HG03103 (cell line): ENCODE data around the gene PPM1H.
"Not testable (repeated sequence)": the region's sequence is repeated elsewhere in the genome, so short reads cannot be mapped to it uniquely, and the experiment has no call there.

Source experiments
- ATAC-seq: cut with Tn5 transposase; IDR thresholded peaks from one replicate; pipeline ENCODE4 v1.9.1; 2021; ENCODE audit warnings: low read depth; ENCODE audit not compliant: unreplicated experiment

PPM1H gene

DNA sequence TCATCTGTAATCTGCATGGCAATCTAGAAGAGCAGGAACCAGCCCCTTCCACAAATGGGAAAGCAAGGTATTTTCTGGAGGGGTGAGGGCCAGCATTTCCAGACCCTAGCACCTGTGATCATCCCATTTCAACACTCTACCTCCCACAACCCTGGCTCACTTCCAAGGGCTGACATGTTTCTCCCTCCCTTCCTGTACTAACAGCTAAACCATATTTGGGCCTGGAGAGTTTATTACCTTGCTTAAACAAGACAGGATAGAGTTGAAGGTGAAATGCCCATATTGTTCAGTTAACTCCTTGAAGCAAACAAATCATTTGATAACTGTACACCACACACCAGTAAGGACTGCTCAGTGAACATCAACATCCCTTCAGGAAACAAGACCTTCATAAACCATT, 158.4 kb downstream of the PPM1H start:
- ATAC-seq, result no peak

GRCh38 chr12:62774794-62775193, 160.2 kb downstream of the PPM1H start:
- ATAC-seq, result no peak

DNA sequence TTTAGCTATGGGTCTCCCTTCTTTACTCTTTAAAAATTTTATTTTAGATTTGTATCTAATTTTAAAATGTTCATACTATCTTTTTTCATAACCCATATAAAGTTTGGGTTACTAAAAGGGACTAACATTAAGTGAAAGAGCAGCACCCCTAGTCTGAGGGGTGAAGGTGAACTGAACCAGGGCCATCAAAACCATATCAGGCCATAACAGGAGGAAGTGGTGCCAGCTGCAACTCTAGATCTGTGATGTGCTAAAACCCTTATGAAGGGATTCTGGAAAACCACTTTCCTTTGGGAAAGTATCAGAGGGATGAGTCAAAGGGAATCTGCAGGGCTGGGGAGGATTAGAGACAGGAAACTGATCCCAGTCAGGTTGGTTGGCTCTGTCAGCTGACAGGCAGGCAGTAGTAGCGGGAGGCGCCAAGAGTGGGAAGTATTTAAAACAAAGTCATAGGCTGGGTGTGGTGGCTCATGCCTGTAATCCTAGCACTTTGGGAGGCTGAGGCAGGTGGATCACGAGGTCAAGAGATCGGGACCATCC, 162.5 kb downstream of the PPM1H start:
- no peak for ATAC-seq

GRCh38 chr12:62771828-62772227, 163.1 kb downstream of the PPM1H start:
- no peak for ATAC-seq

GRCh38 chr12:62770381-62770780, 164.6 kb downstream of the PPM1H start:
- ATAC-seq, result no peak

DNA sequence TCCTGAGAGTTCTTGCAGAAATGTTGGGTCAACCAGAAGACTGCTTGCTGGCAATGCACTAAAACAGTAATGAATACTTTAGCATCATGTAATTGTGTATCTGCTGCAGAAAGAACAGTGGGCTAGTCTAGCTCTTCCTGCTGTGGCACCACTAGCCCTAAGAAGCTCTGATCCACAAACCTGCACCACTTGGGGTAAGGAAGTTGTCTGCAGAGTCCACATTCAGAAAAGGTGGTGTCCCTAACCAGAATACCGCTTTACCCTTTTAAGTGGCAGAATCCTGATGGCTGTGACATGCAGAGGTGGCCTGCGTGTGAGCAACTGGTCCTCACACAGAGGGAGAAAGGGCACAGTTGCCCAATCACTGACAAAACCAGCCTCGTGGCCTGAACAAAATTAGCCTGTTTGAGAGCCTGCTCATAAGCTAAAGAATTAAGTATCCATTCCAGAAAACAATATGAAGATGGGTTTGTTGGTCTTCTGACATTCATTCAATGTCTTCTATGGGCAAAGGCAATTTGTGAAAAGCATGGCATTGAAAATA, 165.8 kb downstream of the PPM1H start:
- ATAC-seq, result no peak

DNA sequence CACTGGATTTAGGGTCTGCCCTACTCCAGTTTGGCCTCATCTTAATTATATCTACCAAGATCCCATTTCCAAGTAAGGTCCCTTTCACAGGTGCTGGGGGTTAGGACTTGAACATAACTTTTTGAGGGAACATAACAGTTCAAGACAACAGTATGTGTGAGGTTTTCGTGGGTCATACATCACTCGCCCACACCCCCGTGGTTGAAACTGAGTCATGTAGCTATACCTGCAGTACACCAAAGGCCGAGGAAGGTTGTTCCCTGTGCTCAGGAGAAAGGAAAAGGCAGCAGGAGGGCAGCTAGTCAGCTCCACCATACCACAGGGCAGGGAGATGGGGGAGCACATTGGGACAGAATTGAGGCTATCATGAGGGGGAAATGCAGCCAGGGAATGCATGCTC, 167.0 kb downstream of the PPM1H start:
- ATAC-seq, result no peak

DNA sequence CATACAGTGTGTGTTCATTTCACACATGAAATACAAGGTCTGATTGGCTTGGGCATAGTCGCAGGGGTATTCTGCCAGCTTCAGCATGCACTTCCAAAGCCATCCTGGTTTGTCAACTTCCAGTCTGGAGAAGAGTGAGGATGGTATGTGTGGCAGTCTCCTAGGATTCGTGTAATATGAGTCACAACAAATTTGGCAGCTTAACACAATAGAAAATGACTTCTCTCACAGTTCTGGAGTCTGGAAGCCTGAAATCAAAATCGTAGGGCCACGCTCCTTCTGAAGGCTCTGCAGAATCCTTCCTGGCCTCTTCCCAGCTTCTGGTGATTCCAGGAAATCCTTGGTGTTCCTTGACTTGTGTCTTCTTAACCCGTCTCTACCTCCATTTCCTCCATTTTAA, 167.5 kb downstream of the PPM1H start:
- ATAC-seq, result no peak

- ATAC-seq, result no peak
Measured at GRCh38 chr12:62766496-62766895, 168.5 kb downstream of the PPM1H start.

DNA sequence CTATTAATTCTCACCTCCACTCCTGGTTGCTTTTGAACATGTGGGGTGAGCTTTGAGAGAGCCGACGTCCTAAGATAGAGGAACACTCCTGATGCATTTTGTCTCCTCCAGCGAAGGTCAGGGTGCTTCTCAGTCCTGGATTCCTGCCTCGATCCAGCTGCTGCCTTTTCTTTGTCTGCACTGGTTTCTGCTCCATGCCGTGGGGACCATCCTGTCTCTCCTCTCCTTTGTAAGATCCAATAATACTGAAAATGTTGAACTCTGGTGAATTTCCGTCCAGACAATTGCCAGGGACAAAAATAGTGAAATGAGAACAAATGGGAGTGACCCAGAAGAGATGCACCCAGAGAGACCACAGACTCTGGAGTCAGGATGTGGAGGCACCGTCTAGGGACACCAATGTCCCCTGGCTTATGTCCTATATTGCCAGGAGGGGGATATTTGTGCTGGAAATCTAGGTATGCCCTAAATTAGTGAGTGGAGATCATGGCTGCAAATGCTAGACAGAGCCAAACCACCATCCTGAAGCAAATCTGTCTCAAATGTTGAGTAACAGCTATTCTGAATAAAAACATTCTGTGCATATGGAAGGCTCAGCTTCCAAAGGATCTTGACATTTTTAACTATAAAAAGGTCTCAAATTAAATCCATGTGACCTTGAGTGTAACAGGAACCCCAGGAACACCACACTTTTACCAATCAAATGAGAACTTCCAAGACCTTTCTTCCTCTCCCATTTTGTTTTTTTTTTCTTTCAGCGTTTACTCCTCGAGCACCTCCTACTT, 170.9 kb downstream of the PPM1H start:
- ATAC-seq, result no peak

- ATAC-seq, result no peak
Measured at GRCh38 chr12:62763312-62763711, 171.6 kb downstream of the PPM1H start.

DNA sequence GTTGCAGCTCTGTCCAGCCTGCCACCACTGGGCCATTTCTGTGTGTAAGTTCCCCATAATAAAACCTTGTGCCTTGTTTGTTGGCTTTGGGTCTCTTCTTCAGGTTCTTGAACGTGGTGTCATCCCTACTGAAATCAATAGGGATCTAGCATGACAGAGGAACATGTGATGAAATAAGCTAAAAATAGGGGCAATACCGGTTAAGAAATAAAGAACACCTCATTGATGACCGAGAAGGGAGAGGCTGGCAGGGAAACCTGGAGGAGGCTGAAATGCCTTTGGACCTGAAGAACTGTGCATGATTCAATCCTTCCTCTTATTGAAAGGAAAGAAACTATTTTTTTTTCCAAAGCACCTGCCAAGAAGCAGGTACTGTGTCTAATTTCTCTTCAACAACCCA, 172.3 kb downstream of the PPM1H start:
- no peak for ATAC-seq

- no peak for ATAC-seq
Measured at GRCh38 chr12:62761658-62762057, 173.3 kb downstream of the PPM1H start.

DNA sequence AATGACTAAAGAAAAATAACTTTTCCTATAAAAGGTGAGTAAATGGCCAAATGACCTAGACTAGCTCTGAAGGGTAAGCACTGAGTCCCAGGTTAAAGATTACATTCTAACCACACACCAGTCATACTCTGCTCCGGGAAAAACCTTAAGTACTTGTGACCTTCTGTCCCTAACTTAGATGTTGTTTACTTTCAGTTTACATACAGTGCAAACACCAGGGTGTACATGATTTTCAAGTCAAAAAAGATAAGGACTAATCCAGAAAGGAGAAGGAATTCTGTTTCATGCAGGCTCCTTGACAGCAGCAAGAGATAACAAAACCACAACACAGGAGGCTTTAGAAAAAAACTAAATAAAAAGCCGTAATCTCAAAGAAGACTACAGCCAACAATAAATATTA, 174.2 kb downstream of the PPM1H start:
- no peak for ATAC-seq

DNA sequence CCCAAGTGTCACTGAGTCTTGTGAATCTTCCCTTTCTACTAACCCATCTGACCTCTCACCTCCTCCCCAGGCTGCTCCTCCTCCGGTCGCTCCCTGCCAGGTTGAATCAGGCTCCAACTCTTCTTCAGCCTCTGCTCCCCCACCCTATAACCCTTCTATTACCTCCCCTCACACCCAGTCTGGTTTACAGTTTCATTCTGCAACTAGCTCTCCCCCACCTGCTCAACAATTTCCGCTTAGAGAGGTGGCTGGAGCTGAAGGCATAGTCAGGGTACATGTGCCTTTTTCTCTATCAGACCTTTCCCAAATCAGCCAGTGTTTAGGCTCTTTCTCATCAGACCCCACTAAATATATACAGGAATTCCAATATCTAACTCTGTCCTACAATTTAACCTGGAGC, 174.6 kb downstream of the PPM1H start:
- ATAC-seq, result not testable (repeated sequence)

DNA sequence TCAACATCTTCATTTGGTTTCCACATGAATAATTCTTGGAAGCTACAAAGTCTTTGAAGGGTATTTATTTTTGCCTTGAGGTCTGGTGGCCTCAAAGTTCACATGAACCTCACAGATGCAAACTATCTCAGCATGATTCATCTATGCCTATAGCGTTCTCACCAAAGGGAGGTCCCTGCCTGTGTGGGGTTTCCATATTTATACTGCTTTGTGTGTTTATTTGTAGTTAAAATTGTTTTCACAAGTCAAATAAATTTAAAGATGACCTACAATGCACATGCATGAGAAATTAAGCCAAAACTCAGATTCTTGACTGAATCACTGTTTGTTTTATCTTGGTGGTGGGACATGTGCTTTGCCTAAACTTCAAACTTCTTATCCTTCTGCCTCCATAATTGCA, 176.7 kb downstream of the PPM1H start:
- no peak for ATAC-seq

DNA sequence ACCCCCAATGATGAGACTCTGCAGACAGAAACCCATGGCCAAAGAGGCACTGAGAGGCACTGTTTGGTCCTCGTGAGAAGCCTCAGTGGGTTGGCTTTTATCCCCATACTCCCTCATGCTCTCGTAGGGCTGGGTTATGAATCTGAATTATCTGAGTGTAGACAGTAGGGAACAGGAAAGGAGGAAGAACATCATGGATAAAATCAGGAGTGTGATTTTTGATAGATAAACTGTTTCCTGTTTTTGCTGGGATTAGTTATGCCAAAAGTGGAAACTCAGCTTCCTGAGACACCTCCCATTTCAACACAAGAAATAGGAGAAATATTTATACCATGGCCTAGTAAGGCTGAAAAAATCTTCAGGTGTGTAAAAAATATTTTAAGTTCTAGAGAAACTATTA, 177.9 kb downstream of the PPM1H start:
- no peak for ATAC-seq

DNA sequence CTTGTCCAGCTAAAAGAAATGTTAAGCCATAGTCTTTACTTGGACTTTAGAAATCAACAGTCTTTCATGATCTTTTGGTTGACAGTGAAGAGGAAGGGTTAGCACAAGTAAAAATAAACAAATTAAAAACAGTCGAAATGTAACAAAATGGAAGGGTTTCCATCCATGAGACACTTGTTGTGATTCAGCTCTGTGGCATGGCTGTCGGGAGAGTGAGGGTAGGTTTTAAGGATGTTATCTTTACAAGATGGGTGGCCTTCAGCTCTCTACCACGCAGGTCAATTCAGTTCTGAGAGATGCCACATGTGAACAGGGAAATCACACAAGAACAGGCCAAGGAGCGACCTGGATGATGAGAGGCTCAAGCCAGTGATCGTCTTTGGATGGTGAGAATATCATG, 180.2 kb downstream of the PPM1H start:
- ATAC-seq, result no peak

DNA sequence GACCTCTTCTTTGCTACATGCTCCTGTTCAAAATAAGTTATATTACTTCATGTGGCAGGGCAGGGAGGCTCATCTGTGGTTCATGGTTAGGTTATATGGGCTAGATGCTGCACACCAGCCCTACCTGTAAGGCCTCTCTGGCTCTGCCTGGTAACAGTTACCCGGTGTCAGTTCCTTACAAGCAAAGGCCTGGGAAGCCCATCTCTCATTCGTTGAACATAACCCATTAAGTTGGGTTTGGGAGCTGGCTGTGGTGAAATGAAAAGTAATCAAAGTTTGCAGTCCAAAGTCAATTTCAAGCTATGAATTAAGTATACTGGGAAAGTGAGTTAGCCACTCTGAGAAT, 183.2 kb downstream of the PPM1H start:
- no peak for ATAC-seq

GRCh38 chr12:62750941-62751809, 183.8 kb downstream of the PPM1H start:
- no peak for ATAC-seq

GRCh38 chr12:62749586-62749985, 185.4 kb downstream of the PPM1H start:
- no peak for ATAC-seq
